ENCODE results near the gene SEMA3C.

Gene SEMA3C

DNA sequence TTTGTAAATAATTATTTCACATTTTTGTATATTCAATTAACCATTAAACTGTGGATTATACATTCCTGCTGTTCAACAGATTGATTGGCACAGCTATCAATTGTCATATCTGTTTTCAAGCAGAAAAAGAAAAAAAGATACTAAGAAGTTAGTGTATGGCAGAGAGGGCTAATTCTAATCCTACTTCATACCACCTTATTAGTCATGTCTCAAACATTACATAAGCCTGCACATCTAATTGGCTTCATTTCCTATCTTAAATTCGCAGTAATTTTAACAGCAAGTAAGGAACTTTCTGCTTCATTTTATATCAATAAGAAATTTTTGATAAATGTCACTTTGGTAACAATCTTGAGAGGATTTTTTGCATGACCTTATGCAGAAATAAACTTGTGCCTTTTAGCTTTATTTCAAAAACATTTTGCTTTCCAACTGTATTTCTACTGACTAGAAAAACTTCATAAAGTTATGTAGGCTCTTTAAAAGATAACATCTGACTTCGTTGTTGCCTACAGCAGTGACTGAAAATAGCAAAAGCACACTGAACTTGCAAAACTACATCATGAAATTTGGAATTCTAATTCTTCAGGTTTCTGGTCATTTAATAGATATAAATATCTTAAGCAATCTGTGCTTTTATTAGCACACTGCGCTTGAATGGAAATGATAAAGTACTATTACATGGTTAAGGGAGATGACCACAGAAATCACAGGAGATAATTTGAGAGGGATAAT is 111.5 kb downstream of the SEMA3C start:
- TF ChIP-seq, protein P1, sequence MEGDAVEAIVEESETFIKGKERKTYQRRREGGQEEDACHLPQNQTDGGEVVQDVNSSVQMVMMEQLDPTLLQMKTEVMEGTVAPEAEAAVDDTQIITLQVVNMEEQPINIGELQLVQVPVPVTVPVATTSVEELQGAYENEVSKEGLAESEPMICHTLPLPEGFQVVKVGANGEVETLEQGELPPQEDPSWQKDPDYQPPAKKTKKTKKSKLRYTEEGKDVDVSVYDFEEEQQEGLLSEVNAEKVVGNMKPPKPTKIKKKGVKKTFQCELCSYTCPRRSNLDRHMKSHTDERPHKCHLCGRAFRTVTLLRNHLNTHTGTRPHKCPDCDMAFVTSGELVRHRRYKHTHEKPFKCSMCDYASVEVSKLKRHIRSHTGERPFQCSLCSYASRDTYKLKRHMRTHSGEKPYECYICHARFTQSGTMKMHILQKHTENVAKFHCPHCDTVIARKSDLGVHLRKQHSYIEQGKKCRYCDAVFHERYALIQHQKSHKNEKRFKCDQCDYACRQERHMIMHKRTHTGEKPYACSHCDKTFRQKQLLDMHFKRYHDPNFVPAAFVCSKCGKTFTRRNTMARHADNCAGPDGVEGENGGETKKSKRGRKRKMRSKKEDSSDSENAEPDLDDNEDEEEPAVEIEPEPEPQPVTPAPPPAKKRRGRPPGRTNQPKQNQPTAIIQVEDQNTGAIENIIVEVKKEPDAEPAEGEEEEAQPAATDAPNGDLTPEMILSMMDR (IDR thresholded peaks at IDR 0.05; ENCODE audit: low read depth, low read length), result no peak
- peak in 1 of 2 donors; percentile 34 for DNase-seq (ENCODE audit: low read depth in 2 of 2)
- no peak overlapping the region for H3K4me3 ChIP-seq (replicated peaks in 1 of 2; ENCODE audit: low read depth in 2 of 2, low read length in 2 of 2)

DNA sequence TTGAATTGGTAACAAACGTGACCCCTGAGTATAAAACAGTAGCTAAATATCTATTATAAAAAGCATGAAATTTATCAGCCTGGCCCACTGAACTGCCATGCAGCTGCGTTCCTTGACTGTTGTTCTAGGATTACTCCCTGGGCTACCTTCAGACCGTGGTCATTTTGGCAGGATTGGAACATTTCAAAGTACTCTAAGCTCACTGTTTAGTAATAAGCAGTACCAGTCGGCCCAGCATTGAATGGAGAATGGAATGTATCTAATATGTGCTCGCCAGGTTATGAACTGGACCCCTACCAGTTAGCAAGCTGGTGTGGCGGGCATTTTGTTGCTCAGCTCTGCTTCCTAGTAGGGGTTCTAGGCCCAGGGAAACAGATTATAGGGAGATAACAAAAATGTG is 112.2 kb downstream of the SEMA3C start:
- no peak overlapping the region for H3K4me3 ChIP-seq (replicated peaks in 1 of 2; ENCODE audit: low read depth in 2 of 2, low read length in 2 of 2)
- DNase-seq (ENCODE audit: low read depth in 2 of 2), result no peak
- TF ChIP-seq, protein P1 (IDR thresholded peaks at IDR 0.05; ENCODE audit: low read depth, low read length), result no peak

DNA sequence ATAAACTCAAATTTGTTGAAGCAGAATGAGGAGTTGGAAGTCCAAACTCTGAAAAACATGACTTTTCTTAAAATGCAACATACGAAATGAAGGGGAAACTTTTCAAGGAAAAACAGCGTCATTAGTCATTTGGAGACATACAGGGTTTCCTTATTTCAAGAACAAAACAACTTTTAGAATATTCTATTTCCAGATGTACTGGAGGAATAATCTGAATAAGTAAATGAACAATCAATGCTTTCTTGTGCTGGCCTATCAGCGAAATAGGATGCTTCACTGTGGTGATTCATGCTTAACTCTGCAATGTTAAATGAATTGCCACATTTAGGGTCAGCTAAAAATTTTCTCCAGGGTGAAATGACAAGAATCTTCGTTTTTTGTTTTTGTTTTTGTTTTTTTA is 114.3 kb downstream of the SEMA3C start:
- H3K4me3 ChIP-seq (replicated peaks in 1 of 2; ENCODE audit: low read depth in 2 of 2, low read length in 2 of 2), result no peak overlapping the region
- TF ChIP-seq, protein P1 (IDR thresholded peaks at IDR 0.05; ENCODE audit: low read depth, low read length), result no peak
- no peak for DNase-seq (ENCODE audit: low read depth in 2 of 2)

DNA sequence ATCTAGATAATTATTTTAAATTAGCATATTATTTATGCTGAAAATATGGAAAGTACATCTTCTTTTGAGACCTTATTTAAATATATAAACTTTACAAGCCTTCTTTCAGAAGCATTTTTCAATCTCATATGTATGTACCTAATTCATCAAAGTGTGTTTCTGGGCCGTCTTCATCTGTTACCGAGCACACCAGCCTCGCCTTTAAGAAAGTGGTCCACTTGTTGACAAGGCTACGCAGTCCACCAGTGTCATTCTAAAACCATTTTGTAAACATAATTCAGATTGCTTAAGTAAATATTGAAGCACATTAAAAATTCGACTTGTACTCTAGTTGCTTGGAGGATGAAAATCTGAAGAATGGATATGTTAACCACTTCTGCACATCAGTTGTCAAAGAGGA is 116.3 kb downstream of the SEMA3C start:
- DNase-seq (ENCODE audit: low read depth in 2 of 2), result no peak
- TF ChIP-seq, protein P1 (IDR thresholded peaks at IDR 0.05; ENCODE audit: low read depth, low read length), result no peak
- no peak overlapping the region for H3K4me3 ChIP-seq (replicated peaks in 1 of 2; ENCODE audit: low read depth in 2 of 2, low read length in 2 of 2)

DNA sequence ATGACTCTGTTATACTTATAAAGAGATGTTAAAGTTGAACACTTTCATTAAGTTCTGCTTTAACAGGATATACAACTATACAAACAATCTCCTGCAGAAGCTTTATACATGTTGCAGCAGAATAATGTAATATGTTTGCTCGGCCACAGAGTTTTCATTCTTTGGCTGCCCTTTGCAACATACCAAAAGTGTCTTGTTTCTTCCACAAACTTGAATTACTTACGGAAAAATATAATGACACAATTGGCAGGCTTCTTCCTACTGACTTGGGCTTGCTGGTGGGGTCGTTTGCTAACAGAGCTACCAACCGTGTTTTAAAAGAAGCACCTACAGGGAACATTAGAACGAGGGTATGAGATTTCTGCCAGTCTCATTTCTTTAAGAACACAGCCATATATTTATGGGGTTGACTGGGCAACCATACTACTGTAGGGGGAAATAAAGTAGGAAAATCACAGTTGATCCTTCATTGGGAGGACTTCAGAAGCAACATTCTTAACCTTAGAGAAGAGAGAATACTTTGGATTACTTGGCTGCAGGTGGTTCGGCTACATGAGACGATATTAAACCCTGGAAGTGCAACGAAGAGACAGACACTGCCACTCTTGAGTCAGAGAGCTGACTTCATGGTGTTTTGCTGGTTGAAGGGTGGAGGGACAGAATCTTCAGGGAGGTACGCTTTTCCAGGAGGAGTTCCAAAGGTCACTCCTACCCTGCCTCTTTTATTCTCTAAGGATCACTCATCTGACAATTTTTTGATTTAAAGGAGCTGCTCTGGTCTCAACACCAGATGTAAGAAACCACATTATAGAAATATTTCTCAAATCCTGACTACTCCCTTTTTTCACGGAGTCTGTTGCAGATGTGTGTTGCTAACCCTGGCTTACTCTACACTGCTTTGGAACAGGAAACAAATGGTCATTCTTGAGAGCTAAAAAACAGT is 123.9 kb downstream of the SEMA3C start:
- peak in 1 of 2 donors; percentile 6 for DNase-seq (ENCODE audit: low read depth in 2 of 2)
- TF ChIP-seq, protein P1 (IDR thresholded peaks at IDR 0.05; ENCODE audit: low read depth, low read length), result no peak
- no peak overlapping the region for H3K4me3 ChIP-seq (replicated peaks in 1 of 2; ENCODE audit: low read depth in 2 of 2, low read length in 2 of 2)

DNA sequence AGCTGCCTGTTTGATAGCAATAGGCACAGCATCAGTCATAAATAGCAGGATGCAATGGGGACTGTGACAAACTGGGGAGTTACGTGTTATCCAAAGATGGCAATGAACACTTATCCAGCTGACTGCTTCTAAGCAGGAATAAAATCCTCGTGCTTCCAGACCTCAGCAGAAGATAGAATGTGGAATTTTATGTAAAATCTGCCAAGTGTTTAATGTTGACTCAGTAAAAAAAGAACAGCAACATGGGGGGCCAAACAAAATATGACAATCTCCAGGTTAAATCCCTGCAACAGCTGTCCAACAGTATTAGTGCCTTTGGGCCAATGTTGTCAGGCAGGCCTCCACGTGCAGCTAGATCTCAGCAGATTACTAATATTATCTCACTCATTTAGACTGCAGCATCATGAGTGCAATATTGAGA is 127.3 kb downstream of the SEMA3C start:
- TF ChIP-seq, protein P1 (IDR thresholded peaks at IDR 0.05; ENCODE audit: low read depth, low read length), result no peak
- peak in 1 of 2 donors; percentile 5 for DNase-seq (ENCODE audit: low read depth in 2 of 2)
- no peak overlapping the region for H3K4me3 ChIP-seq (replicated peaks in 1 of 2; ENCODE audit: low read depth in 2 of 2, low read length in 2 of 2)
